IgD-negative memory B cell (primary cell): ENCODE measurements around the gene PEX11B. TPM values are rescaled to one million over a fixed set of nuclear protein-coding genes. Genes with fewer than 3 reads are reported as not detected.

Source experiments
- H3K27ac Mint-ChIP-seq, 3 donors: one replicate each; pipeline ENCODE4 v1.8.0; 2020 to 2022; ENCODE audit warnings: mild to moderate bottlenecking in 3 of 3, mixed read lengths in 3 of 3, moderate library complexity in 1 of 3
- H3K27me3 Mint-ChIP-seq: one replicate; pipeline ENCODE4 v1.8.0; 2021; ENCODE audit warnings: mixed read lengths
- H3K36me3 Mint-ChIP-seq: one replicate; pipeline ENCODE4 v1.8.0; 2020; ENCODE audit warnings: mild to moderate bottlenecking, mixed read lengths
- H3K4me1 Mint-ChIP-seq, 3 donors: one replicate each; pipeline ENCODE4 v1.8.0; 2020 to 2022; ENCODE audit warnings: mixed read lengths in 3 of 3, mild to moderate bottlenecking in 1 of 3
- H3K4me3 Mint-ChIP-seq, 4 donors: one replicate each; pipeline ENCODE4 v1.8.0; 2020 to 2022; ENCODE audit warnings: mild to moderate bottlenecking in 4 of 4, mixed read lengths in 4 of 4, moderate library complexity in 3 of 4
- H3K9me3 Mint-ChIP-seq, 3 donors: one replicate each; pipeline ENCODE4 v1.8.0; 2020 to 2021; ENCODE audit warnings: mixed read lengths in 3 of 3, mild to moderate bottlenecking in 1 of 3
- polyA plus RNA-seq: library from polyadenylated mRNA; unstranded; fragments of 300-500 nt; fragmentation: Illumina TruSeq; gene quantifications from one replicate; pipeline ENCODE4 v1.2.3, GENCODE V29; 2021

PEX11B gene
- polyA plus RNA-seq, 1 donor from 2014 or later = 42.3 TPM

DNA sequence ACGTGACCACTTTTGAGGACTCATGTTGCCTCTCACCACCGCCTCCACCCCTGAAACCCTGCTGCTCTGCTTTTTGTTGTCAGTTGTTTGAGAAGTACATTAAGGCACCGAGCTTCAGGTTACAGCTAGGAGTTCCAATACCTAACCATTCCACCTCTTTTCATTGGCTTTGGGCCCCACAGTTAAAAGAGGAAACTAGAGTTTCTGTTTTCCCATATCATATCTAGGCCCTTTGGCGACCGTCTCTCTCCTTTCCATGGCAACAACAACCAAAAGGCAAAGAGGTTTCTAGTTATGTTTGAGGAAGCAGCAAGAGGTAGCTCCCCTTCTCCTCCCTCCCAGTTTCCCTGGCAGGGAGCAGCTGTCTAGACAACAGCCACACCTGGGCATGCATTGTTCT, 38.7 kb downstream of the PEX11B start:
- H3K27me3 Mint-ChIP-seq = peaks cover 14% of the 10 kb centered on the region
- peaks cover 0 to 2% (median 0%) of the 10 kb centered on the region in 3 donors for H3K4me1 Mint-ChIP-seq
- no peaks in the 10 kb centered on the region for H3K36me3 Mint-ChIP-seq
- no peak overlapping the region for H3K27ac Mint-ChIP-seq
- no peaks in the 10 kb centered on the region for H3K9me3 Mint-ChIP-seq
- H3K4me3 Mint-ChIP-seq = no peak overlapping the region

DNA sequence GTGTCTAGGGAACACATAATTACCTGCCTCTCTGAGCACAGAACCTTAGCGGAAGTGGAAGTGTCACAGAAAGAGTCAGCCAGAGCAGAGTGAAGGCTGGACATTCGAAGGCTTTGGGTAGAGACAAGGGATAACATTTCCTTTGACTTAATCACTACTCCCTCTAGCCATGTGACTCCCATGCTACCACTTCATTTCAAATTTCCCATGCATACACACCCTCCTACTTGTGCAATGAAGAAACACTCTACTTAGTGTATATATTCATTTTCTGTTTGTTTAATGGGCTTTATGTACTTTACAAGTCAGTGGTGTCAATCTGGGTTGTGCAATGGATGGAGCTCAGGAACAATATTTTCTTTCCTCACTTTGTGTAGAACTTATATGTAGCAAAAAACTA, 39.8 kb downstream of the PEX11B start:
- Mint-ChIP-seq H3K36me3 (no peaks in the 10 kb centered on the region), H3K4me1 (peaks cover 0 to 2% (median 0%) of the 10 kb centered on the region in 3 donors), H3K27ac (no peak overlapping the region), H3K4me3 (no peak overlapping the region), H3K27me3 (peaks cover 9% of the 10 kb centered on the region), H3K9me3 (no peaks in the 10 kb centered on the region)

DNA sequence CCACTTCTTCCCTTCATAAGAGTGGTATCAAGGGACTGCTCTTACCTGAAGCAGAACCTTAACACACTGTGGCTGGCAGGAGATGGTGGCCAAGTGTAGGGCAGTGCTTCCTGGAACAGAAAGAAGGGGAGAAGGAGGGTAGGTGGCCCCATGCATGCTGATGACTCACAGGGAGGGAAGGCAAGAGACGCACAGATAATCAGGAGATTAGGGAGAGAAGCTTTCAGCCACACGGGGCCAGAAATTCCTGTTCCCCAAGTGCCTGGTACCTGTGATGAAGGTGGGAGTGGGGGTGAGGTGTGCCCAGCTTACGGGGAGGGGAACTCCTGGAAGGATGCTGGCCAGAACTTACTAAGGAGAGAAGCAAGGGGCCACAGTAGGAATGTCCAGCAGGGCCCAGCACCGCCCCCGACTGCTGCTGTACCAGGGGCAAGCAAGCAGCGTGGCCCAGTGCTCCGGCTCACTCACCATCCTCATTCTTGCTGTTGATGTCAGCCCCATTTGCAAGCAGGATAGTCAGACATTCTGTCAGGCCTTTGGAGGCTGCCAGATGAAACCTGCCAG, 40.5 kb downstream of the PEX11B start:
- no peak overlapping the region for H3K4me3 Mint-ChIP-seq
- H3K27ac Mint-ChIP-seq = no peak overlapping the region
- no peaks in the 10 kb centered on the region for H3K9me3 Mint-ChIP-seq
- peaks cover 9% of the 10 kb centered on the region for H3K27me3 Mint-ChIP-seq
- no peaks in the 10 kb centered on the region for H3K36me3 Mint-ChIP-seq
- peaks cover under 1 to 3% (median 2%) of the 10 kb centered on the region in 3 donors for H3K4me1 Mint-ChIP-seq

DNA sequence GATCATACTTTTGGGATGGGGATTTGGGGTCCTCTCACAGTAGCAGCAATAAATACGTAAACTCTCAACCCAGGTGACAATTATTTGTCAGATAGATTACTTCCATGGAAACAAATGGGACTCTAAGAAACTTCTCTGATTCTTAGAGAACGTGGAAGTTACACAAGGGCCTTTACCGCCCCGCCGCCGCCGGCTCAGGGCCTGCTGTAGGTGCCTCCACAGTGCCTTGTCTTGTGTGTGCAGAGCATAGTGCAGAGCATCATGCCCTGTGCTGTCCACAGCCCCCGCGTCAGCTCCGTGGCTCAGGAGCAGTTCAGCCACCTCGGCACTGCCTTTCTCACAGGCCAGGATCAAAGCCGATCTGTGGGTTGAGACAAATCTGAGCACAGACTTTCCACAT, 43.9 kb downstream of the PEX11B start:
- no peak overlapping the region for H3K4me3 Mint-ChIP-seq
- peaks cover 5 to 16% (median 7%) of the 10 kb centered on the region in 3 donors for H3K4me1 Mint-ChIP-seq
- H3K9me3 Mint-ChIP-seq = no peaks in the 10 kb centered on the region
- no peak overlapping the region for H3K27ac Mint-ChIP-seq
- no peaks in the 10 kb centered on the region for H3K36me3 Mint-ChIP-seq
- peaks cover 11% of the 10 kb centered on the region for H3K27me3 Mint-ChIP-seq

DNA sequence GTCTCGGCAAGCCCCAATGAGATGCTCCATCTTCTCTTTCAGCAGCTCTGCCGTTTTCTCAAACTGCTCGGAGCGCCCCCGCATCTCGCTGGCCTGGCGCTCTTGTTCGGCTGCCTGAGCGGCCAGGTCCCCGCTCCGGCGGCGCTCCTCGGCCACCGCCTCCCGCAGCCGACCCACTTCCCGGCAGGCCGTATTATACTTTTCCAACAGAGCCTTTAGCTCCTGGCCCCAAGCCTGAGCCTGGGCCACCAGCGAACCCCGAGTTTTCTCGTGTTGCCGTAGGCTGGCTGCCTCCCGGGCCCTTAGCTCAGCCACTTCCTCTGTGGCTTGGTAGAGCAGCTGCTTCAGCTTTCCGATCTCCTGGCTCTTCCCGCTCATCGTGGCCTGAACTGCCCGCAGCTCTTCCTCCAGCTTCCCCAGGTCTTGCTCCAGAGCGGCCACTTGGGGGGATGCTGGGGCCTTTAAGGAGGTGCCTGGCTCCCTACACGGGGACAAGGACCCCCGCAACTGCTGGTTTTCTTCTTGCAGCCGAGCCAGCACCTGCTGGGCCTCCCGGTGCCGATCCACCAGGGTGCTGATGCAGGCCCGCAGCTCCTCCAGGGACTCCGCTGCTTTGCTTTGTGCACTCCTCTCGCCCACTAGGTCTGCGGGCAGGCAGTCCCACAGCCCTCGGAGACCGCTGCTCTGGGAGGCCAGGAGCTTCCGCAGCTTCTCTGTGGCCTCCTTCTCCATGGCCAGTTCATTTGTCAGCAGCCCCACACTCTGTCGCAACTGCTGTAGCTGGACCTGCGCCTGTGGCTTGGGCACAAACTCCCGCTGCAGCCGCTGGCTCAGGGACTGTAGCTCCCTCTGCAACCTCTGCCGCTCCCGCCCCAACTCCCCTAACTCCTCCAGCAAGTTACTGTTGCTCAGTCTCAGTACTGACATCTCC, 46.3 kb downstream of the PEX11B start:
- Mint-ChIP-seq H3K36me3 (no peaks in the 10 kb centered on the region), H3K4me3 (peak overlapping the region; percentile 60 to 92 (median 84)), H3K27me3 (peaks cover 11% of the 10 kb centered on the region), H3K9me3 (no peaks in the 10 kb centered on the region), H3K27ac (peak overlapping the region in 2 of 3 donors; percentile 15 to 75), H3K4me1 (peaks cover 5 to 16% (median 7%) of the 10 kb centered on the region in 3 donors)

DNA sequence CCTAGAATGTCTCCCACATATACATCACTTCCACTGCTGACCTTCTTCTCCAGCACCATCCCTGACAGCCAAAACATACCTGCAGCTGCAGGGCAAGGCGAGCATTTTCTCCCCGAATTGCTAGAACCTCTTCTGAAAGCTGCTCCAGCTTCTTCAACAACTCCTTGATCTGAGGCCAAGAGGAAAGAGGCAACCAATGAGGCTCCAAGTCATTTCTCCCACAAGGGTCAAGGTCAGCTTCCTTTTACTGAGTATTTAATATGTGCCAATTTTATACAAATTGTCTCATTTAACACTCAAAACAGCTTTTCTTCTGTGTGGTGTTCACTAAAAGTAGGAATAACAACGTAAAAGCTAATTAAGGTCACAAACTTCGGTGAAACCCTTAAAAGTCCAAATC, 50.3 kb downstream of the PEX11B start:
- Mint-ChIP-seq H3K27me3 (peaks cover 4% of the 10 kb centered on the region), H3K4me1 (peaks cover 5 to 16% (median 6%) of the 10 kb centered on the region in 3 donors), H3K36me3 (no peaks in the 10 kb centered on the region), H3K27ac (no peak overlapping the region), H3K9me3 (no peaks in the 10 kb centered on the region), H3K4me3 (no peak overlapping the region)

DNA sequence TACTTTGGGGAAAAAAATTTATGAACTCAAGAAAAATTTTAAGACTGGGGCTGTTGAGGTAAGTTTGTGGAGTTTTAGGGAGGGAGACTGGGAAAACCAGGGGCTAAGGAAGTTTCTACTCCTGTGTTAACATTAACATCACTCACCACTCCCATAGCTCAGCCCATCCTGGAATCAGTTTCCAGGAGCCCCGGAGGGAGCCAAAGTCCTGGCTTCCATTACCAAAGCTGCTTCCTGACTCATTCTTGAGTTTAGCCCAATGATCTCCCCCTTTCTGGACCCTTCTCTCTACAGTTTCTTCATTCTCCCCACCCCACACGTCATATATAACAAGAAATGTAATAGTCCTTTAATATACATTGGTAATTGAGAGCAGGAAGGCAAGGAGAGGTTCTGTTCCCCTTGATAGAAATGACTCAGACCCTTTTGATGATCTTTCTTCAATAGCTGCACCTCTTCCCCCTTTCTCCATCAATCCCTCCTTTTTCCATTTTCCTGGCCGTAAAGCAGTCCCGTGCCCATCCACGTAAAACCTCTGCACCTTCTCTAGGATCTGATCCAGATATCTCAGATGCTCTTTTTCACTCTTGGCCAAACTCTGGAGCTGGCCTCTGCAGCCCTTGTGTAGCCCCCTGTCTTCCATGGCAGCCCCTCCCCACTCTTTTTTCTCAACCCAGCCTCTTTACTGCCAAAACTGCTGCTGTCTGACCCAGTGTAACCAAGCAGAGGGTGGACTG, 55.1 kb downstream of the PEX11B start:
- H3K4me3 Mint-ChIP-seq = peak overlapping the region in 1 of 4 donors; percentile 75
- H3K27me3 Mint-ChIP-seq = peaks cover 1% of the 10 kb centered on the region

More for the DNA sequence above, 55.1 kb downstream of the PEX11B start:
- peak overlapping the region in 1 of 3 donors; percentile 31 for H3K27ac Mint-ChIP-seq
- H3K36me3 Mint-ChIP-seq = no peaks in the 10 kb centered on the region
- peaks cover 2 to 7% (median 3%) of the 10 kb centered on the region in 3 donors for H3K4me1 Mint-ChIP-seq
- no peaks in the 10 kb centered on the region for H3K9me3 Mint-ChIP-seq

Other genes starting within 250 kb of the PEX11B start
- gene PDZK1, start 211.3 kb downstream of the PEX11B start, polyA plus RNA-seq = 0.30 TPM
- 1.8 TPM for gene CD160, start 199.2 kb downstream of the PEX11B start, polyA plus RNA-seq
- gene RNF115, start 94.6 kb downstream of the PEX11B start, polyA plus RNA-seq = 6.7 TPM
- gene POLR3C, start 94.5 kb downstream of the PEX11B start, polyA plus RNA-seq = 54.0 TPM
- 4.2 TPM for gene NUDT17, start 73.1 kb downstream of the PEX11B start, polyA plus RNA-seq
- 16.9 TPM for gene PIAS3, start 59.6 kb downstream of the PEX11B start, polyA plus RNA-seq
- gene ANKRD35, start 32.9 kb downstream of the PEX11B start, polyA plus RNA-seq = not detected
- gene ITGA10, start 8.7 kb downstream of the PEX11B start, polyA plus RNA-seq = not detected
- 183 TPM for gene RBM8A, start 8.8 kb upstream of the PEX11B start, polyA plus RNA-seq
- gene LIX1L, start 39.3 kb upstream of the PEX11B start, polyA plus RNA-seq = 12.8 TPM
- 0.64 TPM for gene ANKRD34A, start 45.9 kb upstream of the PEX11B start, polyA plus RNA-seq
- gene POLR3GL, start 46.0 kb upstream of the PEX11B start, polyA plus RNA-seq = 64.0 TPM
- gene TXNIP, start 77.9 kb upstream of the PEX11B start, polyA plus RNA-seq = 3,579 TPM
- not detected for gene HJV, start 103.0 kb upstream of the PEX11B start, polyA plus RNA-seq
- gene NBPF10, start 226.1 kb upstream of the PEX11B start, polyA plus RNA-seq = 0.64 TPM